Measurements from ENCODE around the gene EP400.

The EP400 gene

DNA sequence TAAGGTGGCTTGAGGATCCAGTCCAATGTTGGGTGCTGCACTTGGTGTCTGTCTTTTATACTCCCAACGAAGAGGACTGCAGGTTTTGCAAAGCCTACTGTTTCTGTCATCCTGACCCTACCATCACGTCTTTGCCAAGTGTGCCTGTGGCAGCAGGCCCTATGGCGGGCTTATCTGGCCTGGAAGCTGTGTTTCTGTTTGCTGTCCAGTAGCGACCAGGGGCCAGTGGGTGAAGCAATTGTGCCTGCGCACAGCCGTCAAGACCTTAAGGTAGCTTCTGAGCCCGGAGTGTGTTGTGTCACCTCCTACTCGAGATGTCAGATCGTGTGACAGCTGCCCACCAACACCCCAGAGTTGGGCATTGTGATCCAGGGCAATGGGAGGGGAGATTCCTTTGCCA is 131.7 kb downstream of the EP400 start (continued):
- TF ChIP-seq GLIS2 (tag by site-specific recombination; IDR thresholded peaks at IDR 0.05) (no peak), ZSCAN30 (tag by site-specific recombination; IDR thresholded peaks at IDR 0.05) (no peak), ZNF23 (tag by site-specific recombination; IDR thresholded peaks at IDR 0.05; ENCODE audit: borderline replicate concordance) (no peak), ZNF24 (tag by site-specific recombination; IDR thresholded peaks at IDR 0.05) (no peak), ZNF621 (tag by site-specific recombination; IDR thresholded peaks at IDR 0.05) (no peak)

DNA sequence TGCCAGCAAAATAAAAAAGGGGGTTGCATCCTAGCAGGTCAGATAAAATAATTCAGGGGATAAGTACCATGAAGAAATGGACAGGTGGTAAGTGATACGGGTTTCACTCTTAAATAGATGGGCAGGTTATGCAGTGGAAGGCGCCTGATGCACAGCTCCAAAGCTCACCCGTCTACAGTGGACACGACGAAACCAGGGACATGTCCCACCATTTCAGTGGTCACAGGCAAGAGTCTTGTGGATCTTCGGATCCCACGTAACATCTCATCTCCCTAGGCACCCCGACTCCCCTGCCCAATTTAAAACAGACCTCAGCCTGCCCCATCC is 133.8 kb downstream of the EP400 start:
- H3K27ac ChIP-seq (ENCODE audit: extremely low read depth, low read depth, low read length) = no peak overlapping the region; the same call in 1 of the 2 replicates
- POLR2A ChIA-PET = interaction anchor here (1.0 kb wide), 1 partner anchor 9 kb away, joined by 3 read pairs; no protein-coding TSS in a partner anchor
- peaks cover 0 to 30% of the 10 kb centered on the region in 2 experiments; a peak in 1 of 3 replicates for H3K36me3 ChIP-seq (ENCODE audit: control insufficient read depth in 2 of 2, insufficient read depth in 1 of 2, low read length in 2 of 2)
- no peaks in the 10 kb centered on the region for H3K9me3 ChIP-seq (ENCODE audit: control insufficient read depth, insufficient read depth, low read depth, low read length)
- 0 out of 2 replicates have a peak, but pooled peaks have one; percentile 38 for TF ChIP-seq SCRT1 (tag by site-specific recombination; IDR thresholded peaks at IDR 0.05; ENCODE audit: borderline replicate concordance)
- TF ChIP-seq ZNF600 (tag by site-specific recombination; IDR thresholded peaks at IDR 0.05) = peak; percentile 14; the same call in 1 of the 2 replicates
- 0 out of 2 replicates have a peak, but pooled peaks have one; percentile 35 for TF ChIP-seq ZNF335 (tag by site-specific recombination; conservative IDR thresholded peaks at IDR 0.05)
- TF ChIP-seq ZNF169 (tag by site-specific recombination; IDR thresholded peaks at IDR 0.05) = no peak
- H3K4me3 ChIP-seq (ENCODE audit: low read depth, low read length) = peak overlapping the region; percentile 15; the same call in 1 of the 2 replicates
- peaks cover 3% of the 10 kb centered on the region; the same call in 1 of the 2 replicates for H3K4me1 ChIP-seq (ENCODE audit: control insufficient read depth, insufficient read depth, low read length)
- CTCF ChIA-PET = no interaction called here

DNA sequence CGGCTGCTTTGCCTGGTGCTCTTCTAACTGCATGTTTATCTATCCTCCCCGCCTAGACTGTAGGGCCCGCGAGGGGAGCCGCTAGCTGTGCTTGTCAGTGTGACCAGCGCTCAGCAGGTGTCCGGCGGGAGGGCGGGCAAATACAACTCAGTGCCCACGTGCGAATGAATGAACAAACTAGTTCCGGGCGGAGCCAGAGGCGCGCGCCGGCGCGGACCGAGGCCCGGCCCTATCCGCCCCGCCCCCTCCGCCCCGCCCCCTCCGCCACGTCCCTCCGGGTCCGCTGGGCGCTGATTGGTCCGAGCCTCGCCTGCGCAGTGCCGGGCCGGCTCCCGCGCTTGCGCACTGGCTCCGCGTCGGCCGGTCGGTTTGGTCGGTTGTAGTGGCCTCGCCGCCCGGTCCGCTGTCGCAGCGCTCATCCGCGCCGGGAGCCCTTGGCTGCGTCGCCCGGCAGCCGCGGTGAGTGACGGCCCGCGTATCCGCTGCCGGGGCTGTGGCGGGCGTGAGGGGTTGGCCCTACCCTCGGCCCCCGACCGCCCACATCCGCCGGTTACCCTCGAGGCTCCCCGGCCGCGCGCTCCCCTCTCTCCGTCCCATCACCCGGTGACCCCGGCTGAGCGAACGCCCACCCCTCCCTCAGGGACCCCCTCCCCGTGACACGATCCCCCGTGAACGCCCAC is 134.3 kb downstream of the EP400 start:
- Histone ChIP-seq H3K27ac (ENCODE audit: extremely low read depth, low read depth, low read length) (peak overlapping the region; percentile 76), H3K9me3 (ENCODE audit: control insufficient read depth, insufficient read depth, low read depth, low read length) (no peaks in the 10 kb centered on the region), H3K36me3 (ENCODE audit: control insufficient read depth in 2 of 2, insufficient read depth in 1 of 2, low read length in 2 of 2) (peaks cover 0 to 25% of the 10 kb centered on the region in 2 experiments; a peak in 1 of 3 replicates), H3K4me1 (ENCODE audit: control insufficient read depth, insufficient read depth, low read length) (peaks cover 3% of the 10 kb centered on the region; the same call in 1 of the 2 replicates), H3K4me3 (ENCODE audit: low read depth, low read length) (peak overlapping the region; percentile 88)
- CTCF ChIA-PET = no interaction called here
- POLR2A ChIA-PET = interaction anchor here (1.0 kb wide), 1 partner anchor 8 kb away, joined by 3 read pairs; no protein-coding TSS in a partner anchor
- TF ChIP-seq, protein P1, sequence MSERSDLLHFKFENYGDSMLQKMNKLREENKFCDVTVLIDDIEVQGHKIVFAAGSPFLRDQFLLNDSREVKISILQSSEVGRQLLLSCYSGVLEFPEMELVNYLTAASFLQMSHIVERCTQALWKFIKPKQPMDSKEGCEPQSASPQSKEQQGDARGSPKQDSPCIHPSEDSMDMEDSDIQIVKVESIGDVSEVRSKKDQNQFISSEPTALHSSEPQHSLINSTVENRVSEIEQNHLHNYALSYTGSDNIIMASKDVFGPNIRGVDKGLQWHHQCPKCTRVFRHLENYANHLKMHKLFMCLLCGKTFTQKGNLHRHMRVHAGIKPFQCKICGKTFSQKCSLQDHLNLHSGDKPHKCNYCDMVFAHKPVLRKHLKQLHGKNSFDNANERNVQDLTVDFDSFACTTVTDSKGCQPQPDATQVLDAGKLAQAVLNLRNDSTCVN (tag by site-specific recombination; optimal IDR thresholded peaks at IDR 0.05) = peak; percentile 64
- TF ChIP-seq ZNF555 (tag by site-specific recombination; conservative IDR thresholded peaks at IDR 0.05) (no peak), ZXDB (tag by site-specific recombination; IDR thresholded peaks at IDR 0.05) (0 out of 2 replicates have a peak, but pooled peaks have one; percentile 24), ZNF629 (tag by site-specific recombination; IDR thresholded peaks at IDR 0.05) (0 out of 2 replicates have a peak, but pooled peaks have one; percentile 33), ZSCAN30 (tag by site-specific recombination; IDR thresholded peaks at IDR 0.05) (0 out of 2 replicates have a peak, but pooled peaks have one; percentile 43), SP3 (tag by site-specific recombination; IDR thresholded peaks at IDR 0.05) (no peak; the same call in none of the 2 replicates), SP7 (tag by site-specific recombination; IDR thresholded peaks at IDR 0.05) (peak; percentile 47), KLF9 (tag by site-specific recombination; IDR thresholded peaks at IDR 0.05; ENCODE audit: low read depth) (0 out of 2 replicates have a peak, but pooled peaks have one; percentile 10), ZNF341 (tag by site-specific recombination; IDR thresholded peaks at IDR 0.05; ENCODE audit: low read depth) (peak; percentile 80), SCRT2 (tag by site-specific recombination; IDR thresholded peaks at IDR 0.05) (peak; percentile 65), ZEB2 (tag by site-specific recombination; IDR thresholded peaks at IDR 0.05) (peak; percentile 56; the same call in 1 of the 2 replicates), ZIC2 (tag by site-specific recombination; IDR thresholded peaks at IDR 0.05) (peak; percentile 78), ZNF184 (tag by site-specific recombination; IDR thresholded peaks at IDR 0.05) (no peak), WT1 (tag by site-specific recombination; IDR thresholded peaks at IDR 0.05) (peak; percentile 71), ZNF2 (tag by site-specific recombination; IDR thresholded peaks at IDR 0.05) (no peak), ZNF416 (tag by site-specific recombination; IDR thresholded peaks at IDR 0.05) (no peak)
- TF ChIP-seq, protein P2, sequence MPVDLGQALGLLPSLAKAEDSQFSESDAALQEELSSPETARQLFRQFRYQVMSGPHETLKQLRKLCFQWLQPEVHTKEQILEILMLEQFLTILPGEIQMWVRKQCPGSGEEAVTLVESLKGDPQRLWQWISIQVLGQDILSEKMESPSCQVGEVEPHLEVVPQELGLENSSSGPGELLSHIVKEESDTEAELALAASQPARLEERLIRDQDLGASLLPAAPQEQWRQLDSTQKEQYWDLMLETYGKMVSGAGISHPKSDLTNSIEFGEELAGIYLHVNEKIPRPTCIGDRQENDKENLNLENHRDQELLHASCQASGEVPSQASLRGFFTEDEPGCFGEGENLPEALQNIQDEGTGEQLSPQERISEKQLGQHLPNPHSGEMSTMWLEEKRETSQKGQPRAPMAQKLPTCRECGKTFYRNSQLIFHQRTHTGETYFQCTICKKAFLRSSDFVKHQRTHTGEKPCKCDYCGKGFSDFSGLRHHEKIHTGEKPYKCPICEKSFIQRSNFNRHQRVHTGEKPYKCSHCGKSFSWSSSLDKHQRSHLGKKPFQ (tag by site-specific recombination; IDR thresholded peaks at IDR 0.05) = peak; percentile 56; the same call in 1 of the 2 replicates
- TF ChIP-seq, protein P3, sequence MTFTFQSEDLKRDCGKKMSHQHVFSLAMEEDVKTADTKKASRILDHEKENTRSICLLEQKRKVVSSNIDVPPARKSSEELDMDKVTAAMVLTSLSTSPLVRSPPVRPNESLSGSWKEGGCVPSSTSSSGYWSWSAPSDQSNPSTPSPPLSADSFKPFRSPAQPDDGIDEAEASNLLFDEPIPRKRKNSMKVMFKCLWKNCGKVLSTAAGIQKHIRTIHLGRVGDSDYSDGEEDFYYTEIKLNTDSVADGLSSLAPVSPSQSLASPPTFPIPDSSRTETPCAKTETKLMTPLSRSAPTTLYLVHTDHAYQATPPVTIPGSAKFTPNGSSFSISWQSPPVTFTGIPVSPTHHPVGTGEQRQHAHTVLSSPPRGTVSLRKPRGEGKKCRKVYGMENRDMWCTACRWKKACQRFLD (tag by site-specific recombination; IDR thresholded peaks at IDR 0.05) = 0 out of 2 replicates have a peak, but pooled peaks have one; percentile 18
- TF ChIP-seq, protein P4, sequence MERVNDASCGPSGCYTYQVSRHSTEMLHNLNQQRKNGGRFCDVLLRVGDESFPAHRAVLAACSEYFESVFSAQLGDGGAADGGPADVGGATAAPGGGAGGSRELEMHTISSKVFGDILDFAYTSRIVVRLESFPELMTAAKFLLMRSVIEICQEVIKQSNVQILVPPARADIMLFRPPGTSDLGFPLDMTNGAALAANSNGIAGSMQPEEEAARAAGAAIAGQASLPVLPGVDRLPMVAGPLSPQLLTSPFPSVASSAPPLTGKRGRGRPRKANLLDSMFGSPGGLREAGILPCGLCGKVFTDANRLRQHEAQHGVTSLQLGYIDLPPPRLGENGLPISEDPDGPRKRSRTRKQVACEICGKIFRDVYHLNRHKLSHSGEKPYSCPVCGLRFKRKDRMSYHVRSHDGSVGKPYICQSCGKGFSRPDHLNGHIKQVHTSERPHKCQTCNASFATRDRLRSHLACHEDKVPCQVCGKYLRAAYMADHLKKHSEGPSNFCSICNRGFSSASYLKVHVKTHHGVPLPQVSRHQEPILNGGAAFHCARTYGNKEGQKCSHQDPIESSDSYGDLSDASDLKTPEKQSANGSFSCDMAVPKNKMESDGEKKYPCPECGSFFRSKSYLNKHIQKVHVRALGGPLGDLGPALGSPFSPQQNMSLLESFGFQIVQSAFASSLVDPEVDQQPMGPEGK (tag by site-specific recombination; IDR thresholded peaks at IDR 0.05) = peak; percentile 43; the same call in 1 of the 2 replicates
